ENCODE data around the gene TOP3A. TPM values are rescaled to one million over a fixed set of nuclear protein-coding genes. Genes with fewer than 3 reads are reported as not detected.

TOP3A gene
- total and polyA plus RNA-seq, 2 of the 13 experiments (the other 11 are each of a cell fraction or from before 2014, with no cell fraction given): 16.9 to 36.8 TPM

DNA sequence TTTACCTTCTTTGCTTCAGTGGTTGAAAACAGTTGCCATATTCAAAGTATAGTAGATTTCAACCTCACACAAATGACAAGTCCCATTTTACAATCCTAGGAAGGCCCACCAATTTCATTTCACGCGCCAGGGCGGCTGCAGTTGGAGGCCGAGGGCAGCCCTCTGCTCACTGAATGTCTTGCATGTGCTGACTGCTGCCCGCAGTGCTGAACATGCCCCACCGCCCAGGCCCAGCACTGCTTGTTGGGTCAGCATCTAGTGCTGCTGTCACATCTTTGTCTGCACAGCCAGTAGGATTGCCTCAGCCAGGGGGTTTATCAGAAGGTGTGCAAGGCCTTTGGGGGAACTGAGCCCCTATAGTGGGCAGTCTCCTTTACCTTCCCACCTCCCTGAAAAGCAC is 11.8 kb upstream of the TOP3A start (continued):
- TF ChIP-seq, protein P1, sequence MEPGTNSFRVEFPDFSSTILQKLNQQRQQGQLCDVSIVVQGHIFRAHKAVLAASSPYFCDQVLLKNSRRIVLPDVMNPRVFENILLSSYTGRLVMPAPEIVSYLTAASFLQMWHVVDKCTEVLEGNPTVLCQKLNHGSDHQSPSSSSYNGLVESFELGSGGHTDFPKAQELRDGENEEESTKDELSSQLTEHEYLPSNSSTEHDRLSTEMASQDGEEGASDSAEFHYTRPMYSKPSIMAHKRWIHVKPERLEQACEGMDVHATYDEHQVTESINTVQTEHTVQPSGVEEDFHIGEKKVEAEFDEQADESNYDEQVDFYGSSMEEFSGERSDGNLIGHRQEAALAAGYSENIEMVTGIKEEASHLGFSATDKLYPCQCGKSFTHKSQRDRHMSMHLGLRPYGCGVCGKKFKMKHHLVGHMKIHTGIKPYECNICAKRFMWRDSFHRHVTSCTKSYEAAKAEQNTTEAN (CRISPR knock-in tag; conservative IDR thresholded peaks at IDR 0.05): no peak
- TF ChIP-seq, protein P2, sequence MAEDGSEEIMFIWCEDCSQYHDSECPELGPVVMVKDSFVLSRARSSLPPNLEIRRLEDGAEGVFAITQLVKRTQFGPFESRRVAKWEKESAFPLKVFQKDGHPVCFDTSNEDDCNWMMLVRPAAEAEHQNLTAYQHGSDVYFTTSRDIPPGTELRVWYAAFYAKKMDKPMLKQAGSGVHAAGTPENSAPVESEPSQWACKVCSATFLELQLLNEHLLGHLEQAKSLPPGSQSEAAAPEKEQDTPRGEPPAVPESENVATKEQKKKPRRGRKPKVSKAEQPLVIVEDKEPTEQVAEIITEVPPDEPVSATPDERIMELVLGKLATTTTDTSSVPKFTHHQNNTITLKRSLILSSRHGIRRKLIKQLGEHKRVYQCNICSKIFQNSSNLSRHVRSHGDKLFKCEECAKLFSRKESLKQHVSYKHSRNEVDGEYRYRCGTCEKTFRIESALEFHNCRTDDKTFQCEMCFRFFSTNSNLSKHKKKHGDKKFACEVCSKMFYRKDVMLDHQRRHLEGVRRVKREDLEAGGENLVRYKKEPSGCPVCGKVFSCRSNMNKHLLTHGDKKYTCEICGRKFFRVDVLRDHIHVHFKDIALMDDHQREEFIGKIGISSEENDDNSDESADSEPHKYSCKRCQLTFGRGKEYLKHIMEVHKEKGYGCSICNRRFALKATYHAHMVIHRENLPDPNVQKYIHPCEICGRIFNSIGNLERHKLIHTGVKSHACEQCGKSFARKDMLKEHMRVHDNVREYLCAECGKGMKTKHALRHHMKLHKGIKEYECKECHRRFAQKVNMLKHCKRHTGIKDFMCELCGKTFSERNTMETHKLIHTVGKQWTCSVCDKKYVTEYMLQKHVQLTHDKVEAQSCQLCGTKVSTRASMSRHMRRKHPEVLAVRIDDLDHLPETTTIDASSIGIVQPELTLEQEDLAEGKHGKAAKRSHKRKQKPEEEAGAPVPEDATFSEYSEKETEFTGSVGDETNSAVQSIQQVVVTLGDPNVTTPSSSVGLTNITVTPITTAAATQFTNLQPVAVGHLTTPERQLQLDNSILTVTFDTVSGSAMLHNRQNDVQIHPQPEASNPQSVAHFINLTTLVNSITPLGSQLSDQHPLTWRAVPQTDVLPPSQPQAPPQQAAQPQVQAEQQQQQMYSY (CRISPR knock-in tag; IDR thresholded peaks at IDR 0.05): no peak
- TF ChIP-seq, protein P3, sequence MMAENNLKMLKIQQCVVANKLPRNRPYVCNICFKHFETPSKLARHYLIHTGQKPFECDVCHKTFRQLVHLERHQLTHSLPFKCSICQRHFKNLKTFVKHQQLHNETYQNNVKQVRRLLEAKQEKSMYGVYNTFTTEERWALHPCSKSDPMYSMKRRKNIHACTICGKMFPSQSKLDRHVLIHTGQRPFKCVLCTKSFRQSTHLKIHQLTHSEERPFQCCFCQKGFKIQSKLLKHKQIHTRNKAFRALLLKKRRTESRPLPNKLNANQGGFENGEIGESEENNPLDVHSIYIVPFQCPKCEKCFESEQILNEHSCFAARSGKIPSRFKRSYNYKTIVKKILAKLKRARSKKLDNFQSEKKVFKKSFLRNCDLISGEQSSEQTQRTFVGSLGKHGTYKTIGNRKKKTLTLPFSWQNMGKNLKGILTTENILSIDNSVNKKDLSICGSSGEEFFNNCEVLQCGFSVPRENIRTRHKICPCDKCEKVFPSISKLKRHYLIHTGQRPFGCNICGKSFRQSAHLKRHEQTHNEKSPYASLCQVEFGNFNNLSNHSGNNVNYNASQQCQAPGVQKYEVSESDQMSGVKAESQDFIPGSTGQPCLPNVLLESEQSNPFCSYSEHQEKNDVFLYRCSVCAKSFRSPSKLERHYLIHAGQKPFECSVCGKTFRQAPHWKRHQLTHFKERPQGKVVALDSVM (CRISPR knock-in tag; IDR thresholded peaks at IDR 0.05): no peak
- TF ChIP-seq KLF13 (CRISPR knock-in tag; IDR thresholded peaks at IDR 0.05) (no peak), IKZF1 (IDR thresholded peaks at IDR 0.05) (no peak)
- TF ChIP-seq, protein P4, sequence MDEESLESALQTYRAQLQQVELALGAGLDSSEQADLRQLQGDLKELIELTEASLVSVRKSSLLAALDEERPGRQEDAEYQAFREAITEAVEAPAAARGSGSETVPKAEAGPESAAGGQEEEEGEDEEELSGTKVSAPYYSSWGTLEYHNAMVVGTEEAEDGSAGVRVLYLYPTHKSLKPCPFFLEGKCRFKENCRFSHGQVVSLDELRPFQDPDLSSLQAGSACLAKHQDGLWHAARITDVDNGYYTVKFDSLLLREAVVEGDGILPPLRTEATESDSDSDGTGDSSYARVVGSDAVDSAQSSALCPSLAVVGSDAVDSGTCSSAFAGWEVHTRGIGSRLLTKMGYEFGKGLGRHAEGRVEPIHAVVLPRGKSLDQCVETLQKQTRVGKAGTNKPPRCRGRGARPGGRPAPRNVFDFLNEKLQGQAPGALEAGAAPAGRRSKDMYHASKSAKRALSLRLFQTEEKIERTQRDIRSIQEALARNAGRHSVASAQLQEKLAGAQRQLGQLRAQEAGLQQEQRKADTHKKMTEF (CRISPR knock-in tag; IDR thresholded peaks at IDR 0.05): no peak

All from HepG2 (cell line).